HG02973 (cell line): ENCODE data around the gene ACOX2.

ENCODE experiments used
- ATAC-seq: cut with Tn5 transposase; IDR thresholded peaks from one replicate; pipeline ENCODE4 v1.9.1; 2021; ENCODE audit warnings: moderate library complexity; ENCODE audit not compliant: unreplicated experiment

The ACOX2 gene

DNA sequence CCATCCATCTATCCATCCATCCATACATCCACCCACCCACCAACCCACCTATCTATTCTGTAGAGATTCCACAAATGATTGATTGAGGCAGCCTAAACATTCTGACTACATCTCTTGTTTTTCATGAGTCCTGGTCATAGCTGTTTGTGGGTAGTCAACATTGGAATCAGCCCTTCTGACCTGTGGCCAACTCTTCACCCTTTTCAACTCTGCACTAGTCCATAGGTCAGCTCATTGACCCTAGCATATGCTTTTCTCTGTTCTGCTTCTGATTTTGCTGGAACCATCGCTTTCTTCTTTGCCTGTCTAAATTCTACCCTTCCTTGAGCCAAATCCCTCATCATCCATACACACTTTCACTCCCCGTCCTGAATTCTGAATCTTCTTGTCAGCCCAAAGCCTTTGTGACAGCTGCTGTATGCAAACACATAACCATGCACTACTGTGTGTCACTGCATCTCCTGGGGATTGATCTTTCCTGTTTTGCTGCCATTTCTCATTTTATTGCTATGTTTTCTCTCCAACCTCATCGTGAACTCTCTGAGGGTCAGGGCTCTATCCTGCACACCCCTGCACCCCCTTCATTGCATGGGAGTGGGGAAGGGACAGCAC lies 61.9 kb downstream of the ACOX2 start:
- no peak for ATAC-seq

DNA sequence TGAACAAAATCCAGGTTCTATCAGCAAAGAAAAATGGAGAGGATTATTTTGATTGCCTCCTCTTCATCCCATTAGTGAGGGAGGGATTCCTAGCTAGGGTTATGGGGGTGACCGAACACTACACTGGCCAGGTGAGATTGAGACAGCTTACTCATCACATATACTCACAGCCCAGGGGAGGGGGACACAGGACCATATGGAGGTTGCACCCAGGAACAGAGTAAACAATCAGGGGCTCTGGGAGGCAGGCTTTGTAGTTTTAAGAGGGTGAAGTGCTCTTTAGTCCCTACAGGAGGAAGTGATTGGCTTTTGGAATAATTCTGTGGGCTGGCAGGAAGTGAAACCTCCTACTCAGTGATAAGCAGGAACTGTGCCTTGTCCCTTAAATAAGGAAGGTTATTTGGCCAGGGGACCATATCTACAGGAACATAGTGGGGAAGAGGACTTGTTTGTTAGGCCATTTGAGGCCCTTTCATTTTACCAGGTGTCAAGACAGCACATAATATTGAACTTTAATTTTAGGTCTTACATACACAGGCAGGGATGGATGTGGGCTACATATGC lies 62.6 kb downstream of the ACOX2 start:
- ATAC-seq, result no peak

DNA sequence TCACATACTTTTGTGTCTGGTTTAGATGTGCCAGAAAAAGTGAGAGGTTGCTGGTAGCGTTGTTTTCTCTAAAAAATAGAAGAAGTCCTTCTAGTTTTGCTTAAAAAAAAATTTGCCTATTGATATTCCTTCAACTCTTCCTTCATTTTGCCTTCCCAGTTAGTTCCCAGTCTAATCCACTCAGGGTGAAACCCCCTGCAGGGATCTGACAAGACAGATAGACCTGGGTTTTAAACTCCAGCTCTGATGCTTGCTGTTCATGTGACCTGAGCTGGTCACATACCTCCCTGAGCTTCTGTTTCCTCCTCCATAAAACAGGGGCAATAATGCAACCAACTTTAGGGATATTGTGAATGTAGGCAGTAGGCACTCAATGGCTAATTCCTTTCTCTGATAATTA lies 63.7 kb downstream of the ACOX2 start:
- ATAC-seq, result no peak

DNA sequence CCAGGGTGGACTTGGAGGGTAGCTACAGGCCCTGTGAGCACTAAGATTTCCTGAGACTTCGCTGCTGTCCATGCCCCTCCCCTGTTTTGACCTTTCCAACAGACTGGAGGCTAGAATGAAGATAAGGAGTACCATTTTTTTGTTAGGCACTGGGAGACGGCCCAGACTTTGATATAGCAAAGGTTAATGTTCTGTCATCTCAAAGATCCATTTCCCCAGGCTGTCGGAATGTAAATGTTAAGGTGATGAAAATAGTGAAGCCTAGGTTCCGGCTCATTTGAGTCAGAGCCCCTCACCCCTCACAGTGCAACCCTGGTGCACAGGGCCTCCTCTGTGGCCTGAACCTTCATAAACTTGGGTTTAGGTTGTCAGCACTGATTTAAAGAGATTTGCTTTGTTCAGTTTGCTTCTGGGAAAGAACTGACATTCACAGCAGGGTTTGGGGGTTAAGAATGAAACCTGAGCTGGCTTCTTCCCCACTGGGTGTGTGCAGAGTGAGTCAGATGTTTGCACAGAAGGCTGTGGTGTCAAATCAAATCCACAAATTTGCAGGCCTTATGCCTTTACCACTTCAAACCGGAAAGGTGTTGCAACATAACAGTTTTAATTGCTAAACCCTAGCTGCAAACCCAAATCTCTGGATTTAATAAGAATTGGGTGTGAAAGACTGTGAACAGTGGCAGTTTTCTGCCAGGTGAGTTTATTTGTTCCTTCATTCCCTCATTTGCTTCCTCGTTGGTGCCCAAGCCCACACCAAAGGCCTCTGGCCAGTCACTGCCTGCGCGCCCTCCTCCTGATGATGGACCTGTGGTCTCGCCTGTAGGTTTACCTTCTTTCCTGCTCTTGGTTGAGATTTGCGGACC lies 65.7 kb downstream of the ACOX2 start:
- no peak for ATAC-seq

DNA sequence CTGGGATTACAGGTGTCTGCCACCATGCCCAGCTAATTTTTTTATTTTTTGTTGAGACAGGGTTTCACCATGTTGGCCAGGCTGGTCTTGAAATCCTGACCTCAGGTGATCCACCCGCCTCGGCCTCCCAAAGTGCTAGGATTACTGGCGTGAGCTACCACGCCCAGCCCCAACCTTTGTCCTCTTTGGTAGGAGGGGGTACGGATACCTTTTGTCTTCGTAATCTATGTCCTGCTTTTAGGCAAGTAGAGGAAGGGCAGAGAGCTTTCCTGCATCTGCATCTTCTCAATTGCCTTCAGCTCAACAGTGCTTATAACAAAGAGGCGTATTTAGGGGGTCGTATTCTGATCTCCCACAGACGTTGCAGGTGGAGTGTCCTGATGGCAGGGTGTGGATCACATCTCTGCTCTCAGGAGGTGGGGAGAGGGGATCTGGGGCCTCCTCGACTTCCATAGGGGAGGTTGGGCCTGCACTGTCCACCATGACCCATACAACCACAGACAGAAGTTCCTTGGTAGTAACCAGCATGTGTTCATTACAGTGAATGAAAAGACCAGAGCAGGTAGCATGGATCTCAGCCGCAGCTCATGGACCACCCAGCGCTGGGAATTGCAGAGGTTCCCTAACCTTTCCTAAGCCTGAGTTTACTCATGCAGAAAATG lies 66.5 kb downstream of the ACOX2 start:
- no peak for ATAC-seq

DNA sequence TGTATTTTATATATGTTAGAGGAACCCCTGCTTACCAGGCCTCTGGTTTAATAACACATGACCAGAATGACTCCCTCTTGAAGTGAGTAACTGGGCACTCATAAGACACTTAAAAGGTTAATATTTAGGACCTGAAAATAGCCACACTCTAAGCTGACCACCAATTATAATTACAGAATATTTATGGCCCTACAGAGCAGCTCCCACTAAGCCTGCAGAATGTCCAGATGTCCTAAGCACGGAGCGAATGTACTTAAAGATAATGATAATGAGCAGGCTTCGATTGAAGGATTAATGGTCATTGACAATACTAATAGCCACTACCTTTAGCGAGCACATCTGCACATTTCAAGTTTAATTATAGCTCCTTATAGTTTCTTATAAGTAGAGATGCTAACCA lies 67.9 kb downstream of the ACOX2 start:
- ATAC-seq, result no peak

DNA sequence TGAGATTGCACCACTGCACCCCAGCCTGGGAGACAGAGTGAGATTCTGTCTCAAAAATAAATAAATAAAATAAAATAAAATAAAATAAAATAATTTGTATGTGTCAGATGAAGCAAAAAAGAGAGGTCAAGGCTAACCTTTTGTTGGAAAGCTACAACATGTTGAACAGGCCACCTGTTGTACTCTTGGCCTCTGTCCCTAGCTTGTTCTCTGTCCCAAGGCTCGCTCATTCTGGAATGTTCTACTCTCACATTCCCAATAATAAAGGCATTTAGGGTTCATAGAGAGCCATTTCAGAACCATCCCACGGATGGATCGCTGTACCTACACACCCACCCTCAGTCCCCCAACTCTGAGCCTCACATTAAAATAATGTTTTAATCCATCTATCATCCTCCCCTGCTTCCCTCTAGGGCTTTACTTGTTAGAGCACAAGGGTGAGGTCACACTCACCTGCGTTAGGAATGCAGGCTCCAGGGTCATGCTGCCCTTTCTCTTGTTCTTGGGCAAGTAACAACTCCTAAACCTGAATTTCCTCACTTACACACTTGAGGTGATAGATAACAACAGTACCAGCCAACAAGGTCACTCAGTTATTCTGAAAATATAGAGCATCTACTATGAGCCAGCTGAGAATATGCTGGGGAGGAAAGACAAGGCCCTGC lies 70.0 kb downstream of the ACOX2 start:
- no peak for ATAC-seq

DNA sequence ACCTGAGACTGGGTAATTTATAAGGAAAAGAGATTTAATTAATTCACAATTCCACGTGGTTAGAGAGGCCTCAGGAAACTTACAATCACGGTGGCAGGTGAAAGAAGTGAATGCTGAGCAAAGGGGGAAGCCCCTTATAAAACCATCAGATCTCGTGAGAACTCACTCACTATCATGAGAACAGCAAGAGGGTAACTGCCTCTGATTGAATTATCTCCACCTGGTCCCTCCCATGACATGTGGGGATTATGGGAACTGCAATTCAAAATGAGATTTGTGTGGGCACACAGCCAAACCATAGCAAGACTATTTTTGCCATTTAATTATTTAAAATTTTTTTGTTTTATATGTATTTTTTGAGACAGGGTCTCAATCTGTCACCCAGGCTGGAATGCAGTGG lies 72.1 kb downstream of the ACOX2 start:
- no peak for ATAC-seq

DNA sequence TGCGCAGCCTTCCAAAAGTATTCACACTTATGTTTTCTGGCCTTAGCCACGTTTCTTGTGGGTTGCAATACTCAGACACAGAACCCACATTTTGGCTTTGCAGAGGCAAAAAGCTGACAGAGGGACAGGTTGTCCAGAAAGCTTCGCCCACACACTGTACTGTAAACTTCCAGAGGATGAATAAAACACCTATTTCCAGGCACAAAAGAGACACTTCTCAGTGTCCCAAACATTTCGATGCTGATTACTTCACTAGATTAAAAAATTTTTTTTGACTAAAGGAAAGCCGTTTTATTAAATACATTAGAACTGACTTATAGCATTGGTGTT lies 73.1 kb downstream of the ACOX2 start:
- ATAC-seq, result no peak

DNA sequence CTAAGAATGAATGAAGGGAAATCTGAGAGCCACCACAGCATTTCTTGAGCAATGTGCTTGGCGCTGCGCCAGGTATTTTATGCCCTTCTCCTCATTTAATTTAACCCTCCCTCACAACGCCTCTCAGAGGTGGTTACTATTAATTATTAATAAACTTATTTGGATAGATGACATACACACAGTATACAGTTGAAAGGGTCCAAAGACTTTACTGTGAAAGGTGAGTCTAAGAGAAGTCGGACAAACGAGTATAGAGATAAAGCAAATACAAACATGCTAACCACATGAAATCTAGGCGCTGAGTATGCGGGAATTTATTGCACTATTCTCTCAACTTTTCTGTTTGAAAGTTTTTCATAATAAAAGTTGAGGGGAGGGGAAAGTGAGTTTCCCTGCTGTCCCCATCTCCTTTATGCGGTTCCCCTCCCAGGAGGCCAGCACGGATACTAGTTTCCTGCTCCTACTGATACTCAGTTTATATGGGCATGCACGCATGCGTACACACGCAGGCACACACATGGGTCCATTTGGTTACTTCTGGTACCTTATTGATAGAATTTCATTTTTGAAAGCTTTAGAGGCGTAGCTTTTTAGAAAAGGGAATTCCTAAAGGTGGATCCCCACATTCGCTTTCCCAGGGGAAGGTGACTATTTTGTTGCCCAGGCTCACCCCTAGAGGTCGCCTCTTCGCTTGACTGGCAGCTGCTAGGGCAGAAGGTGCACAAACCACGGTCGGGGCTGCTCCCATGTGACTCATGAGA lies 73.6 kb downstream of the ACOX2 start:
- peak; percentile 94 for ATAC-seq

DNA sequence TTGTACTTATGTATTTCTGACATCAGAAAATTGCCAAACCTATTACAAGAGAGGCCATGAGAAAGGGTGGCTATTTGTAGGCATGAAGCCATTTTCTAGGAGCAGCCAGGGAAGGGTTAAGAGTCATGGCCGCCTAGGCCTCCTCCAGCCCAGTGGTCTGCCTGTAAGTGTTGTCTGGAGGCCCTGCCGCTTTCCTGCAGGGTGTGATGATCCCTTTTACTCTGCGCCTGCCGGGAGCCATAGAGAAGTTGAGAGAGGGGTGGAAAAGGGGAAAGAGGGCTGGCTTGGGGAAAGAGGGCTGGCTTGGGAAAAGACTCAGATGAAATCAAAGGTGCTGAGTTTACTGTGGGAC lies 74.2 kb downstream of the ACOX2 start:
- no peak for ATAC-seq

DNA sequence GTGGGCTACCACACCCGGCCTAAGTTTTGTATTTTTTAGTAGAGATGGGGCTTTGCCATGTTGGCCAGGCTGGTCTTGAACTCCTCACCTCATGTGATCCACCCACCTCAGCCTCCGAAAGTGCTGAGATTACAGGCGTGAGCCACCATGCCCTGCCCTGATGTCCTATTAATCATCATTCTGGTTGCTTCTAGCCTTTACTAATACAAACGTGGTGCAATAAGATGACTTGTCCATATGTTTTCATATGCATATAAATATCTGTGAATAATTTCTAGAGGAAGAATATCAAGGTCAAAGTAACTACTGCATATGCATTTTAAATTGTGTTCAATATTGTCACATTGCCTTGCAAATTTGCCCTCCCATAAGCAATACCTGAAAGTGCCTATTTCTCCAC lies 77.8 kb downstream of the ACOX2 start:
- no peak for ATAC-seq
